ENCODE data around the gene MET.
"Not testable (repeated sequence)": the region's sequence is repeated elsewhere in the genome, so short reads cannot be mapped to it uniquely, and the experiment has no call there.

Gene MET

DNA sequence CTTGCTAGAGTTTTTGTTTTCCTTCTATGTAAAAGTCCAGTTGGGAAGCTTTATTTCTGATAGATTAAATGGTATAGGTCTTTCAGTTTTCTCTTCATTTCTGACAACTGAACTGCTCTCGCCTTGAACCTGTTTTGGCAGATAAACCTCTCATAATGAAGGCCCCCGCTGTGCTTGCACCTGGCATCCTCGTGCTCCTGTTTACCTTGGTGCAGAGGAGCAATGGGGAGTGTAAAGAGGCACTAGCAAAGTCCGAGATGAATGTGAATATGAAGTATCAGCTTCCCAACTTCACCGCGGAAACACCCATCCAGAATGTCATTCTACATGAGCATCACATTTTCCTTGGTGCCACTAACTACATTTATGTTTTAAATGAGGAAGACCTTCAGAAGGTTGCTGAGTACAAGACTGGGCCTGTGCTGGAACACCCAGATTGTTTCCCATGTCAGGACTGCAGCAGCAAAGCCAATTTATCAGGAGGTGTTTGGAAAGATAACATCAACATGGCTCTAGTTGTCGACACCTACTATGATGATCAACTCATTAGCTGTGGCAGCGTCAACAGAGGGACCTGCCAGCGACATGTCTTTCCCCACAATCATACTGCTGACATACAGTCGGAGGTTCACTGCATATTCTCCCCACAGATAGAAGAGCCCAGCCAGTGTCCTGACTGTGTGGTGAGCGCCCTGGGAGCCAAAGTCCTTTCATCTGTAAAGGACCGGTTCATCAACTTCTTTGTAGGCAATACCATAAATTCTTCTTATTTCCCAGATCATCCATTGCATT lies 27.1 kb downstream of the MET start:
- no peak for DNase-seq (ENCODE audit: low read depth)

- no peak for DNase-seq (ENCODE audit: low read depth)
Observed at GRCh38 chr7:116699722-116700120, 27.7 kb downstream of the MET start.

- DNase-seq (ENCODE audit: low read depth): no peak
Observed at GRCh38 chr7:116702046-116702785, 30.2 kb downstream of the MET start.

DNA sequence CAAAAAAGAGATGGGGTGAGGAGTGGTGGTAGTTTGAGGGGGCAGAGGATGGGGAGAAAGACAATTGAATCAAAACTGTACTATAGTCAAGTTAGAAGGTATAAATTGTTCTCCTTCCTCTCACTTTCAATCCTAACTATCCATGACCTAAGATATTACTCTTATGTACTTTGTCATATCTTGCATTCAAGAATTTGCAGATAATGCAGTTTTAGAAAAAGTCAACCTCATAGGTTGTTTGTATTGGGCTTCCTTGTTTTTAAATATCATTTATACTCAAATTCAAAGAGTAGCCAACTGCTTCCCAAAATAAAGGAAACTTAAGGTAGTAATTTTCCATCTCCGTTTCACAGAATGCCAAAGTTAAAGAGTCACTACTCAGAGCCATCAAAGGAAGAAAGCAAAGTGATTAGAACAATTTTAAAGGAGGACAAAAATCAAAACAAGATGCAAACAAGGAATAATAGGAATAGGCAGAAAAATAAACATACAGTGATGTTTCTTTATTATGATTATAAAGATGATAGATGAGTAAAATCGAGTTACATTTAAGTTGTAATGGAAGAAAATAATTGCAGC lies 32.7 kb downstream of the MET start:
- DNase-seq (ENCODE audit: low read depth): no peak

- no peak for DNase-seq (ENCODE audit: low read depth)
Observed at GRCh38 chr7:116705419-116705818, 33.4 kb downstream of the MET start.

DNA sequence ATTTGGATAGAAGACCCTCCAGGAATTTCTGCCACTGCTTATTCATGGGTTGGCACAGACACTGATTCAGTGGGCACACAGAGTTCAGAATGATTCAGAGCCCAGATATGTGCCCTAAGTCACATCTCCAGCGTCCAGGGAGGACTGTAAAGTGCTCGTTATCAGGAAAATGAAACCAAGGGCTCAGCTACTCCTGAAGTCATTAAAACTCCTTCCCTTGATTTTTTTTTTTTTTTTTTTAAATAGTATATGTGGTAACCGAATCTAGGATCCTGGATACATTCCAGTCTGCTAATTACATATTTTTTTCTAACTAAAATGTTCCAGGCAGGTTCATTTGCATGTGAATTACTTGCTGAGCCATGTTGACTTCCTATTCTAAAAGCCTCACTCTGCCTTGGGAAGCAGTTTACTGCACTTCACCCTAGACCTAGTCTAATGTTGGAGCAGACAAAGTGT lies 34.7 kb downstream of the MET start:
- DNase-seq (ENCODE audit: low read depth): no peak

DNA sequence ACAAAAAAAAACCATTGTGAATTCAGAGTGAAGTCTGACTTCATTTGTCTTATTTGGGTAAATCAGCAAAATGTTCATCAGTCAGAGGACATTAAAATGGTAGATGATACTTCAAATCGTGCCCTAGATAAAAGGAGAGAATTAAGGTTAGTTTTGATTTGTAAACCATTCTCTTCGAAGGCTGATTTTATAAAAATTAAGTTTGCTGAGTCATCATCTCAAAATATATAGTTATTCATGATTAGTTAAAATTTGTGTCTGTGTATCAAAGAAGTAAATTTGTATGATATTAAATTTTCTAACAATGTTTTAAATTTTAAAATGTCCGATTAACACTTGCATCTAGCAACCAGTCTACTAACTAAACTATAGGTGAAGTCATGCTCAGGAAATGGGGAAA lies 35.3 kb downstream of the MET start:
- no peak for DNase-seq (ENCODE audit: low read depth)

- DNase-seq (ENCODE audit: low read depth): no peak
Observed at GRCh38 chr7:116708248-116708647, 36.3 kb downstream of the MET start.

DNA sequence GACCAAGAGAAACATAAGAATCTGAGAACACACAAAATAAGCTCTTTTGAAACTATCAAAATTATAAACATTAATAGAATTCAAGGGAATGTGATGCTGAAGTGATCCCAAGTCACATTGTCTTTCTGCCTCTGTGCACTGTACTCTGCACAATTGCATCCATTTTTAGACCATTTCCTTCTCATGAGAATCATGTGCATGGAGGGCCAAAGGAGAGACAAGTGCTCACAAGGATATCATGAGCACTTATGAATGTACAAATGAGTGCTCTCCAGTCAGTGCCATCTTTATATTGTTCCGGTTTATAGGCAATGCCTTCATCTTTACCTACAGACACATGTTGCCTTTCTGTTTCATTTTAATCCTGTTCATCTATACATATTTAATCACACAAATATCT lies 36.9 kb downstream of the MET start:
- DNase-seq (ENCODE audit: low read depth): no peak

DNA sequence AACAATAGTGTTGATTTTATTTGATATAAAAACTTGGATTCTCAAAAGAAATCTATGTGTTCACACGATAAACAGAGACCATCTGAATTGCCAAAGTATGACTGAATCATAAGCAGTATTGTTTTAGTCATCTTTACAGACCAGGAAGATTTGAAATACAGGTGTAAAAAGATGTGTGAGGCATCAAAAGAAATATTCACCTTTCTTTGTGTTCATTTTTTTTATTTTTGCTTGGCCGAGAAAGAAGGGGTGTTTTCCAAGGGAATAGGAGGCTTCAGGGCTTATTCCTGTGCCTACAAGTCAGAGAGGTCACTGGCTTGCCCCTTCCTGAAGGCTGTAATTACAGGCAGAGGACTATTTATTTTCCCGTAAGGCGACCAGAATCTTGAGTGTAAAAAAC lies 37.3 kb downstream of the MET start:
- DNase-seq (ENCODE audit: low read depth): no peak

- DNase-seq (ENCODE audit: low read depth): no peak
Observed at GRCh38 chr7:116710764-116711452, 38.9 kb downstream of the MET start.

- no peak for DNase-seq (ENCODE audit: low read depth)
Observed at GRCh38 chr7:116711790-116712189, 39.8 kb downstream of the MET start.

GRCh38 chr7:116713500-116713899 lies 41.5 kb downstream of the MET start:
- DNase-seq (ENCODE audit: low read depth): no peak

DNA sequence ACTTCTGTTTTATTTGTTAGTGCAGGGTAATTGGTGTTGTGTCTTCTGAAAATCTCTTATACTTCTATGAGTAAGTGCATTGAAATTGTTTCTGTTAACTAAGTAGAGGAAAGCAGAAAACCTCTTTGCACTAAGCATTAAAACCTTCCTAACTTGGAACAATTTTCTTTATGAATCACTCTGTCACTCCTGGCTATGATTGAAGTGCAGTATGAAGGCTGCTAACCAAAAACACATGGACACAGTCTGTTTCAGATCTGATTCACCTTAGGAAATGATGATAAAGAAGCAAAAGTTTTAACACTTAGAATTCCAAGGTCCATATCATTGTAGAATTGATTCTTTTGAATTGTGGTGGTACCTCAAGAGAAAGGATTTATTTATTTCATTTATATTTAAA lies 41.9 kb downstream of the MET start:
- no peak for DNase-seq (ENCODE audit: low read depth)

GRCh38 chr7:116715077-116715476 lies 43.1 kb downstream of the MET start:
- DNase-seq (ENCODE audit: low read depth): no peak

DNA sequence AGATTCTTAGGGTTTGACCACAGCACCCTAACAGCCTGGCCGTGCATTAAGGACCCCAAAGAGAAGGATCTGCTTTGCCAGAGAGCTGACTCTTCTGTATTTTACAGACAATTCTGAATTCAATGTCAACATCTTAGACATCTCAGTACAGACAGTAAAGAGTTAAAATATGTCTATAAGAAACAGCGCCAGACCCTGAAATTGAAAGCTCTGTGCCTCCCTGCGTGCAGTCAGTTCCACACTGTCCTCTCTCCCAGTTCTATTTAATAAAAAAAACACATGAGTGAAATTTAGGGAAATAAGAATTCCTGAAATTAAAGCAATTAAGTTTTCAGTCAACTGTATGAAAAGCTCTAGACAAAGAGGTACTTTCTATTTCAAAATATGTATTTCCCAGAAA lies 45.1 kb downstream of the MET start:
- no peak for DNase-seq (ENCODE audit: low read depth)

DNA sequence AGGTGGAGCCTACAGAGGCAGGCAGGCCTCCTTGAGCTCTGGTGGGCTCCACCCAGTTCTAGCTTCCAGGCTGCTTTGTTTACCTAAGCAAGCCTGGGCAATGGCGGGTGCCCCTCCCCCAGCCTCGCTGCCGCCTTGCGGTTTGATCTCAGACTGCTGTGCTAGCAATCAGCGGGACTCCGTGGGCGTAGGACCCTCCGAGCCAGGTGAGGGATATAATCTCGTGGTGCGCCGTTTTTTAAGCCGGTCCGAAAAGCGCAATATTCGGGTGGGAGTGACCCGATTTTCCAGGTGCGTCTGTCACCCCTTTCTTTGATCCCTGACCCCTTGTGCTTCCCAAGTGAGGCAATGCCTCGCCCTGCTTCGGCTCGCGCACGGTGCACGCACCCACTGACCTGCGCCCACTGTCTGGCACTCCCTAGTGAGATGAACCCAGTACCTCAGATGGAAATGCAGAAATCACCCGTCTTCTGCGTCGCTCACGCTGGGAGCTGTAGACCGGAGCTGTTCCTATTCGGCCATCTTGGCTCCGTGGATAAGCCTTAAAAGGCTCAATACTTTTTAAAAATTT lies 52.0 kb downstream of the MET start:
- not testable (repeated sequence) for DNase-seq (ENCODE audit: low read depth)

DNA sequence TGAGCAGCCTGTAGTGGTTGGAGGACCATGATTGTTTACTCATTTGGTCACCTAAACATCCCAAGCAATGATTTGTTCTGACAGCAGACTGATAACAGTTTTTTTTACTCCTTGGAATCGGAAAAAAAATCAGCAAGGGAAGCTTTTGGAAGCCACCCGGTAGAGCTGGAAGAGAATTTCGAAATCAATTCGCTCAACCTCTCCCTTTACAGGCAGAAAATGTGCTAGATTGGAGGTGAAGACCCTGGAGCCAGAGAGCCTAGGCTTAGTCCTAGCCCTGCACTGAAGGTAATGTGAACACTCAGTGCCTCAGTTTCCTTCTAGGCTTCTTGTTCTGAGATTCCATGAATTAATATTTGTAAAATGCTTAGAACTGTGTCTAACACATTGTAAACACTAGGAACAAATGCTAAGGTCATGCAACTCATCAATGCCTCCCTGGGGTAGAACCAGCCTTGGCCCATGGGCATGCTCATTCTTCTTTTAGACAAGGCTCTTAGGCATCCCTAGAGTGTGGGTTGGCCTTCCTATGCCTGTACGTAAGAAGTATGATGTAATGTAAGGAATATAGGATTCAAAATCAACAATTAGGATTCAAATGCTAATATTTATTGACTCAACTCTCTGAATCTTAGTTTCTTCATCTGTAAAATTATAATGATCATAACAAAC lies 52.7 kb downstream of the MET start:
- DNase-seq (ENCODE audit: low read depth): no peak

- no peak for DNase-seq (ENCODE audit: low read depth)
Observed at GRCh38 chr7:116726149-116726548, 54.2 kb downstream of the MET start.

- no peak for DNase-seq (ENCODE audit: low read depth)
Observed at GRCh38 chr7:116726713-116727431, 54.9 kb downstream of the MET start.

- no peak for DNase-seq (ENCODE audit: low read depth)
Observed at GRCh38 chr7:116727432-116728009, 55.5 kb downstream of the MET start.

Measured in activated T-cell treated with anti-CD3 and anti-CD28 coated beads for 24 hours (primary cell).